Caco-2 (cell line): Measurements from ENCODE around the gene AOPEP. TPM values are rescaled to one million over a fixed set of nuclear protein-coding genes. Genes with fewer than 3 reads are reported as not detected.

Experiments
- BruUV-seq: library from RNA; stranded (reverse); fragments of 400-500 nt; replicated peaks from 2 replicates; lab custom pipeline; 2021; lab: Mats Ljungman, UMichigan
- CTCF ChIA-PET: fragments of 300-600 bp; sonication (Branson Sonifier 250); formaldehyde crosslinking; loops from one replicate; lab custom pipeline; 2022; ENCODE audit warnings: antibody characterized with exemption; lab: Charles Lee
- POLR2A ChIA-PET: fragments of 300-600 bp; sonication (Branson Sonifier 250); formaldehyde crosslinking; loops from one replicate; lab custom pipeline; 2022; ENCODE audit warnings: antibody characterized with exemption; lab: Charles Lee
- DNase-seq, 2 experiments: peaks; one replicate each; pipeline versions ENCODE4 v3.0.0 to v3.0.0-alpha.2; 2020 to 2022
- H3K27me3 ChIP-seq: replicated peaks from 2 replicates; pipeline ENCODE4 v1.6.0; 2011; ENCODE audit warnings: low read length; ENCODE audit not compliant: control insufficient read depth, insufficient read depth
- H3K36me3 ChIP-seq: 2 replicates; pipeline ENCODE4 v1.5.1; 2011; ENCODE audit warnings: low read length; ENCODE audit not compliant: control insufficient read depth, insufficient read depth
- H3K4me1 ChIP-seq: fragments of 250-450 bp; sonication (Bioruptor Pico); 2 replicates; pipeline ENCODE4 v1.5.1; 2020; ENCODE audit warnings: mild to moderate bottlenecking
- H3K4me3 ChIP-seq: 2 replicates; pipeline ENCODE4 v1.5.1; 2011; ENCODE audit warnings: low read depth, mild to moderate bottlenecking, control low read depth, low read length
- H3K9me3 ChIP-seq: fragments of 250-450 bp; sonication (Bioruptor Pico); 2 replicates; pipeline ENCODE4 v1.5.1; 2020; ENCODE audit warnings: mild to moderate bottlenecking, moderate library complexity
- H3K27ac Mint-ChIP-seq: one replicate; pipeline ENCODE4 v1.8.0; 2022; ENCODE audit warnings: mixed read lengths; ENCODE audit not compliant: unreplicated experiment
- H3K27me3 Mint-ChIP-seq: one replicate; pipeline ENCODE4 v1.8.0; 2022; ENCODE audit warnings: mixed read lengths; ENCODE audit not compliant: insufficient read depth, unreplicated experiment
- H3K36me3 Mint-ChIP-seq: one replicate; pipeline ENCODE4 v1.8.0; 2022; ENCODE audit warnings: mild to moderate bottlenecking, mixed read lengths; ENCODE audit not compliant: insufficient read depth, unreplicated experiment
- H3K4me1 Mint-ChIP-seq: one replicate; pipeline ENCODE4 v1.8.0; 2022; ENCODE audit warnings: low read depth, mixed read lengths; ENCODE audit not compliant: unreplicated experiment
- H3K4me3 Mint-ChIP-seq: one replicate; pipeline ENCODE4 v1.8.0; 2022; ENCODE audit warnings: mild to moderate bottlenecking, moderate library complexity, mixed read lengths; ENCODE audit not compliant: unreplicated experiment
- H3K9me3 Mint-ChIP-seq: one replicate; pipeline ENCODE4 v1.8.0; 2022; ENCODE audit warnings: mixed read lengths; ENCODE audit not compliant: unreplicated experiment
- CTCF ChIP-seq, 2 experiments: fragments of 200-600 bp in 1 of 2; IDR thresholded peaks; 1 replicate in 1 of 2; 2 replicates in 1 of 2; pipeline versions ENCODE4 v1.5.1 to v1.8.0; 2011 to 2022; ENCODE audit warnings: antibody characterized with exemption in 1 of 2, control low read depth in 1 of 2, inconsistent platforms in 1 of 2, low read depth in 1 of 2, low read length in 1 of 2, mild to moderate bottlenecking in 1 of 2, moderate library complexity in 1 of 2; ENCODE audit not compliant: insufficient read depth in 1 of 2, severe bottlenecking in 1 of 2, unreplicated experiment in 1 of 2
- intact Hi-C: fragments of 100-400 bp; cut with micrococcal nuclease; formaldehyde crosslinking; loops from one replicate; pipeline ENCODE4 v1.10.0; 2022; ENCODE audit not compliant: unreplicated experiment
- total RNA-seq: library from RNA; stranded (reverse); gene quantifications from 2 replicates; pipeline ENCODE4 v1.2.3, GENCODE V29; 2022

The AOPEP gene
- total RNA-seq, 1 experiment from 2014 or later: 63.3 TPM

- Mint-ChIP-seq H3K27ac (no peak overlapping the region), H3K9me3 (peaks cover 19% of the 10 kb centered on the region), H3K4me3 (no peak overlapping the region), H3K27me3 (no peaks in the 10 kb centered on the region), H3K4me1 (peaks cover 6% of the 10 kb centered on the region), H3K36me3 (no peaks in the 10 kb centered on the region)
- POLR2A ChIA-PET: no interaction called here
- CTCF ChIA-PET: no interaction called here
- H3K9me3 ChIP-seq: no peaks in the 10 kb centered on the region
- DNase-seq: no peak
- intact Hi-C loops: no loop called here
- BruUV-seq: no TSS peak
- no peak for TF ChIP-seq CTCF (IDR thresholded peaks at IDR 0.05; ENCODE audit: insufficient read depth in 1 of 2, low read depth in 1 of 2, low read length in 1 of 2, severe bottlenecking in 1 of 2, unreplicated experiment in 1 of 2)
- no peak overlapping the region for H3K4me3 ChIP-seq
- H3K36me3 ChIP-seq: no peaks in the 10 kb centered on the region
- no peaks in the 10 kb centered on the region for H3K4me1 ChIP-seq
- H3K27me3 ChIP-seq: no peaks in the 10 kb centered on the region
Measured at GRCh38 chr9:94837404-94837803, 110.9 kb downstream of the AOPEP start.

- ChIA-PET POLR2A (no interaction called here), CTCF (no interaction called here)
- H3K4me3 Mint-ChIP-seq: no peak overlapping the region
- H3K4me1 Mint-ChIP-seq: peaks cover 16% of the 10 kb centered on the region
- Histone ChIP-seq H3K4me1 (peaks cover 6% of the 10 kb centered on the region), H3K9me3 (no peaks in the 10 kb centered on the region), H3K4me3 (no peak overlapping the region), H3K27me3 (no peaks in the 10 kb centered on the region), H3K36me3 (no peaks in the 10 kb centered on the region)
- DNase-seq: no peak
- H3K27me3 Mint-ChIP-seq: no peaks in the 10 kb centered on the region
- no peak for TF ChIP-seq CTCF (IDR thresholded peaks at IDR 0.05; ENCODE audit: insufficient read depth in 1 of 2, low read depth in 1 of 2, low read length in 1 of 2, severe bottlenecking in 1 of 2, unreplicated experiment in 1 of 2)
- intact Hi-C loops: no loop called here
- peaks cover 7% of the 10 kb centered on the region for H3K36me3 Mint-ChIP-seq
- H3K9me3 Mint-ChIP-seq: peaks cover 19% of the 10 kb centered on the region
- BruUV-seq: no TSS peak
- H3K27ac Mint-ChIP-seq: no peak overlapping the region
Measured at GRCh38 chr9:94839398-94839797, 112.9 kb downstream of the AOPEP start.

- CTCF ChIA-PET: no interaction called here
- no peaks in the 10 kb centered on the region for H3K36me3 ChIP-seq
- peaks cover 6% of the 10 kb centered on the region for H3K4me1 ChIP-seq
- intact Hi-C loops: no loop called here
- TF ChIP-seq CTCF (IDR thresholded peaks at IDR 0.05; ENCODE audit: insufficient read depth in 1 of 2, low read depth in 1 of 2, low read length in 1 of 2, severe bottlenecking in 1 of 2, unreplicated experiment in 1 of 2): no peak
- Mint-ChIP-seq H3K36me3 (peaks cover 7% of the 10 kb centered on the region), H3K4me3 (no peak overlapping the region), H3K4me1 (peaks cover 11% of the 10 kb centered on the region), H3K9me3 (peaks cover 27% of the 10 kb centered on the region), H3K27me3 (no peaks in the 10 kb centered on the region), H3K27ac (no peak overlapping the region)
- no TSS peak for BruUV-seq
- POLR2A ChIA-PET: no interaction called here
- H3K9me3 ChIP-seq: no peaks in the 10 kb centered on the region
- no peaks in the 10 kb centered on the region for H3K27me3 ChIP-seq
- no peak overlapping the region for H3K4me3 ChIP-seq
- DNase-seq: no peak
Measured at GRCh38 chr9:94840738-94841137, 114.2 kb downstream of the AOPEP start.
